ENCODE measurements around the gene DGKG. TPM values are rescaled to one million over a fixed set of nuclear protein-coding genes. Genes with fewer than 3 reads are reported as not detected.

DGKG gene
- polyA plus RNA-seq, 1 of the 3 experiments (the other 2 are of a cell fraction), result 0.12 TPM

GRCh38 chr3:186141790-186142189 lies 220.2 kb downstream of the DGKG start:
- TF ChIP-seq GATA2 (CRISPR knock-in tag; IDR thresholded peaks at IDR 0.05) (no peak), POLR2AphosphoS5 (IDR thresholded peaks at IDR 0.05; ENCODE audit: low read depth, low read length) (no peak), SMC3 (IDR thresholded peaks at IDR 0.05; ENCODE audit: low read depth, low read length) (no peak), NRF1 (IDR thresholded peaks at IDR 0.05; ENCODE audit: low read depth, low read length) (no peak), FOXM1 (IDR thresholded peaks at IDR 0.05; ENCODE audit: low read depth) (no peak), RFX5 (IDR thresholded peaks at IDR 0.05; ENCODE audit: low read length) (no peak), EP300 (IDR thresholded peaks at IDR 0.05; ENCODE audit: borderline replicate concordance in 1 of 2, low read depth in 1 of 2, low read length in 1 of 2) (no peak), JUND (IDR thresholded peaks at IDR 0.05) (no peak), YY1 (IDR thresholded peaks at IDR 0.05; ENCODE audit: low read depth) (no peak), EZH2phosphoT487 (IDR thresholded peaks at IDR 0.05; ENCODE audit: borderline replicate concordance, low read depth) (no peak), RCOR1 (IDR thresholded peaks at IDR 0.05; ENCODE audit: low read length) (no peak), RXRA (IDR thresholded peaks at IDR 0.05; ENCODE audit: borderline replicate concordance, low read depth) (no peak), ZBTB33 (IDR thresholded peaks at IDR 0.05; ENCODE audit: borderline replicate concordance, low read depth) (no peak), MAX (IDR thresholded peaks at IDR 0.05; ENCODE audit: low read depth) (no peak)

GRCh38 chr3:186138272-186138981 lies 223.6 kb downstream of the DGKG start:
- H3K36me3 ChIP-seq (replicated peaks in 1 of 2; ENCODE audit: control insufficient read depth in 1 of 2, insufficient read depth in 2 of 2, low read length in 1 of 2), result no peaks in the 10 kb centered on the region
- no peak overlapping the region for H3K9ac ChIP-seq
- no peak overlapping the region for H3K4me3 ChIP-seq (ENCODE audit: low read depth in 2 of 2, low read length in 1 of 2)
- no peaks in the 10 kb centered on the region for H3F3A ChIP-seq (replicated peaks; ENCODE audit: insufficient read depth)
- H3K79me2 ChIP-seq (ENCODE audit: insufficient read depth), result no peaks in the 10 kb centered on the region
- no peak overlapping the region for H2AFZ ChIP-seq (ENCODE audit: low read depth)
- no peak overlapping the region for H3K4me2 ChIP-seq
- 62% methylated on average over 12 of the region's 12 CpGs for WGBS (ENCODE audit: low lambda C conversion rate)
- peaks cover 6% of the 10 kb centered on the region; the same call in 1 of the 2 replicates for H3K27me3 ChIP-seq (ENCODE audit: insufficient read depth)
- POLR2A ChIA-PET, result no interaction called here
- H3K9me2 ChIP-seq, result no peaks in the 10 kb centered on the region
- DNase-seq, result no peak
- no peak overlapping the region for H3K27ac ChIP-seq (ENCODE audit: low read depth in 2 of 2, low read length in 1 of 2)
- no peaks in the 10 kb centered on the region for H4K20me1 ChIP-seq (ENCODE audit: insufficient read depth)
- CTCF ChIA-PET, result interaction anchor here (0.6 to 1.1 kb wide), 2 partner anchors 15 to 53 kb away, joined by 3 read pairs; no protein-coding TSS in a partner anchor
- peaks cover 0 to 9% of the 10 kb centered on the region in 2 experiments; a peak in 2 of 4 replicates for H3K4me1 ChIP-seq (ENCODE audit: control insufficient read depth in 1 of 2, insufficient read depth in 2 of 2, low read depth in 1 of 2, low read length in 1 of 2)
- no peaks in the 10 kb centered on the region for H3K9me3 ChIP-seq
- TF ChIP-seq ELF1 (IDR thresholded peaks at IDR 0.05) (no peak), FOXM1 (IDR thresholded peaks at IDR 0.05; ENCODE audit: low read depth) (no peak), MXI1 (IDR thresholded peaks at IDR 0.05; ENCODE audit: low read depth, low read length) (no peak), EP300 (IDR thresholded peaks at IDR 0.05; ENCODE audit: borderline replicate concordance in 1 of 2, low read depth in 1 of 2, low read length in 1 of 2) (no peak), REST (IDR thresholded peaks at IDR 0.05; ENCODE audit: low read depth, low read length) (no peak), USF1 (IDR thresholded peaks at IDR 0.05; ENCODE audit: borderline replicate concordance, low read depth) (no peak), MAX (IDR thresholded peaks at IDR 0.05; ENCODE audit: low read depth) (no peak), SIN3A (IDR thresholded peaks at IDR 0.05; ENCODE audit: borderline replicate concordance, low read depth, low read length) (no peak), SMC3 (IDR thresholded peaks at IDR 0.05; ENCODE audit: low read depth, low read length) (no peak)

More at GRCh38 chr3:186141790-186142189, 220.2 kb downstream of the DGKG start:
- 56% methylated on average over 2 of the region's 2 CpGs for WGBS (ENCODE audit: low lambda C conversion rate)
- H4K20me1 ChIP-seq (ENCODE audit: insufficient read depth), result no peaks in the 10 kb centered on the region
- H3K27ac ChIP-seq (ENCODE audit: low read depth in 2 of 2, low read length in 1 of 2), result no peak overlapping the region
- no peaks in the 10 kb centered on the region for H3K9me2 ChIP-seq
- CTCF ChIA-PET, result no interaction called here
- H3F3A ChIP-seq (replicated peaks; ENCODE audit: insufficient read depth), result no peaks in the 10 kb centered on the region
- DNase-seq, result no peak
- H3K4me3 ChIP-seq (ENCODE audit: low read depth in 2 of 2, low read length in 1 of 2), result no peak overlapping the region
- H3K4me1 ChIP-seq (ENCODE audit: control insufficient read depth in 1 of 2, insufficient read depth in 2 of 2, low read depth in 1 of 2, low read length in 1 of 2), result peaks cover 0 to 7% of the 10 kb centered on the region in 2 experiments; a peak in 2 of 4 replicates
- H3K36me3 ChIP-seq (replicated peaks in 1 of 2; ENCODE audit: control insufficient read depth in 1 of 2, insufficient read depth in 2 of 2, low read length in 1 of 2), result no peaks in the 10 kb centered on the region
- no peak overlapping the region for H2AFZ ChIP-seq (ENCODE audit: low read depth)
- H3K4me2 ChIP-seq, result no peak overlapping the region
- H3K79me2 ChIP-seq (ENCODE audit: insufficient read depth), result no peaks in the 10 kb centered on the region
- POLR2A ChIA-PET, result no interaction called here
- no peak overlapping the region for H3K9ac ChIP-seq
- H3K9me3 ChIP-seq, result no peaks in the 10 kb centered on the region
- peaks cover 6% of the 10 kb centered on the region; the same call in 1 of the 2 replicates for H3K27me3 ChIP-seq (ENCODE audit: insufficient read depth)
